Liver (tissue), 9 donors: ENCODE data around the gene TMC1. TPM values are rescaled to one million over a fixed set of nuclear protein-coding genes. Genes with fewer than 3 reads are reported as not detected.

Experiments
- DNase-seq: peaks from one replicate; pipeline ENCODE4 v3.0.0-alpha.2; 2017; ENCODE audit warnings: low spot score
- H3K27ac ChIP-seq, 2 donors: one replicate each; pipeline ENCODE4 v1.7.0; 2013; ENCODE audit warnings: inconsistent platforms in 2 of 2, low read length in 2 of 2, control low read depth in 1 of 2, low read depth in 1 of 2, mild to moderate bottlenecking in 1 of 2
- H3K27me3 ChIP-seq, 4 donors: one replicate each; pipeline versions ENCODE4 v1.6.1 to v1.7.0; 2013; ENCODE audit warnings: low read length in 3 of 4, inconsistent platforms in 1 of 4, mild to moderate bottlenecking in 1 of 4, moderate library complexity in 1 of 4; ENCODE audit not compliant: control insufficient read depth in 4 of 4, insufficient read depth in 4 of 4
- H3K36me3 ChIP-seq, 4 donors: one replicate each; pipeline versions ENCODE4 v1.6.1 to v1.7.0; 2013; ENCODE audit warnings: low read length in 3 of 4, mild to moderate bottlenecking in 3 of 4, low read depth in 1 of 4, moderate library complexity in 1 of 4; ENCODE audit not compliant: control insufficient read depth in 4 of 4, insufficient read depth in 3 of 4
- H3K4me1 ChIP-seq, 4 donors: one replicate each; pipeline versions ENCODE4 v1.6.1 to v1.7.0; 2013; ENCODE audit warnings: low read length in 3 of 4, mild to moderate bottlenecking in 3 of 4, moderate library complexity in 1 of 4; ENCODE audit not compliant: control insufficient read depth in 4 of 4, insufficient read depth in 4 of 4
- H3K4me3 ChIP-seq, 3 donors: one replicate each; pipeline versions ENCODE4 v1.6.1 to v1.7.0; 2013; ENCODE audit warnings: low read length in 3 of 3, control low read depth in 1 of 3, low read depth in 1 of 3, mild to moderate bottlenecking in 1 of 3
- H3K9ac ChIP-seq, 2 donors: one replicate each; pipeline ENCODE4 v1.7.0; 2013; ENCODE audit warnings: low read length in 2 of 2, mild to moderate bottlenecking in 2 of 2, moderate library complexity in 2 of 2, control low read depth in 1 of 2, low read depth in 1 of 2
- H3K9me3 ChIP-seq, 4 donors: one replicate each; pipeline versions ENCODE4 v1.6.1 to v1.7.0; 2013; ENCODE audit warnings: low read length in 3 of 4; ENCODE audit not compliant: control insufficient read depth in 4 of 4
- ATF3 ChIP-seq: IDR thresholded peaks from 2 replicates; pipeline ENCODE4 v1.6.1; 2016; ENCODE audit warnings: antibody characterized with exemption
- CTCF ChIP-seq: fragments of 150-350 bp; IDR thresholded peaks from 2 replicates; pipeline ENCODE4 v1.5.1; 2017; ENCODE audit warnings: improper control_type of control experiment, low read depth, low read length; ENCODE audit not compliant: missing input control
- EGR1 ChIP-seq, 2 donors: IDR thresholded peaks; 2 replicates each; pipeline ENCODE4 v1.6.1; 2016 to 2018; ENCODE audit warnings: antibody characterized with exemption in 2 of 2, low read depth in 2 of 2
- FOXA2 ChIP-seq: IDR thresholded peaks from 2 replicates; pipeline ENCODE4 v1.6.1; 2016; ENCODE audit warnings: antibody characterized with exemption
- GABPA ChIP-seq, 2 donors: IDR thresholded peaks in 1 of 2; conservative IDR thresholded peaks in 1 of 2; 2 replicates each; pipeline ENCODE4 v1.6.1; 2016; ENCODE audit warnings: antibody characterized with exemption in 2 of 2, mild to moderate bottlenecking in 1 of 2, moderate library complexity in 1 of 2
- NR2F2 ChIP-seq: IDR thresholded peaks from 2 replicates; pipeline ENCODE4 v1.6.1; 2016; ENCODE audit warnings: antibody characterized with exemption
- RAD21 ChIP-seq, 2 donors: IDR thresholded peaks; 2 replicates each; pipeline ENCODE4 v1.6.1; 2016; ENCODE audit warnings: antibody characterized with exemption in 2 of 2, mild to moderate bottlenecking in 2 of 2
- REST ChIP-seq: IDR thresholded peaks from 2 replicates; pipeline ENCODE4 v1.6.1; 2016; ENCODE audit warnings: antibody characterized with exemption, mild to moderate bottlenecking
- RXRA ChIP-seq, 2 donors: IDR thresholded peaks; 2 replicates each; pipeline ENCODE4 v1.6.1; 2017 to 2018; ENCODE audit warnings: antibody characterized with exemption in 2 of 2, mild to moderate bottlenecking in 1 of 2
- SP1 ChIP-seq: IDR thresholded peaks from 2 replicates; pipeline ENCODE4 v1.6.1; 2018; ENCODE audit warnings: antibody characterized with exemption, mild to moderate bottlenecking
- TAF1 ChIP-seq: conservative IDR thresholded peaks from 2 replicates; pipeline ENCODE4 v1.6.1; 2016; ENCODE audit warnings: antibody characterized with exemption, mild to moderate bottlenecking
- YY1 ChIP-seq: IDR thresholded peaks from 2 replicates; pipeline ENCODE4 v1.6.1; 2016; ENCODE audit warnings: antibody characterized with exemption, mild to moderate bottlenecking
- whole genome bisulfite sequencing: extraction: QIAGEN DNeasy Blood & Tissue Kit; methylation state at CpG from one replicate; pipeline ENCODE4 v1.1.7; 2013; 5-methylcytosine and 5-hydroxymethylcytosine counted together
- polyA plus RNA-seq, 2 donors: library from polyadenylated mRNA; stranded (reverse) in 1 of 2; unstranded in 1 of 2; fragments of 200-250 nt in 1 of 2; fragments of >200 nt in 1 of 2; fragmentation: Nextera tagmentation in 1 of 2; extraction: Ambion mirVana in 1 of 2; gene quantifications; one replicate each; pipeline versions ENCODE4 v1.2.1 to v1.2.3, GENCODE V29; 2013 to 2015
- total RNA-seq, 2 donors: library from RNA; depleted of rRNA; stranded (reverse); fragments of >200 nt; gene quantifications; one replicate each; pipeline ENCODE4 v1.2.3, GENCODE V29; 2014
- TF ChIP-seq, protein P1 (sequence below): IDR thresholded peaks from 2 replicates; pipeline ENCODE4 v1.6.1; 2016; ENCODE audit warnings: antibody characterized with exemption
- TF ChIP-seq, protein P2 (sequence below): IDR thresholded peaks from 2 replicates; pipeline ENCODE4 v1.6.1; 2016; ENCODE audit warnings: antibody characterized with exemption
- donor health status: healthy.
- donor health status: healthy.
- donor health status: healthy.
- donor health status: healthy.
- donor health status: healthy.

TMC1 gene
- total and polyA plus RNA-seq, 4 donors, result 0.09 TPM; not detected in 3

- DNase-seq, result no peak
- peaks cover 0 to 2% (median 0%) of the 10 kb centered on the region in 4 donors for H3K27me3 ChIP-seq
- H3K27ac ChIP-seq, result no peak overlapping the region
- TF ChIP-seq CTCF, result no peak
- TF ChIP-seq FOXA2, result no peak
- no peak for TF ChIP-seq RAD21 (IDR thresholded peaks at IDR 0.05)
- no peak for TF ChIP-seq TAF1
- no peak for TF ChIP-seq ATF3
- no peak for TF ChIP-seq RXRA (IDR thresholded peaks at IDR 0.05)
- TF ChIP-seq REST, result no peak
- TF ChIP-seq YY1, result no peak
- TF ChIP-seq, protein P1, sequence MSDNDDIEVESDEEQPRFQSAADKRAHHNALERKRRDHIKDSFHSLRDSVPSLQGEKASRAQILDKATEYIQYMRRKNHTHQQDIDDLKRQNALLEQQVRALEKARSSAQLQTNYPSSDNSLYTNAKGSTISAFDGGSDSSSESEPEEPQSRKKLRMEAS, result no peak
- TF ChIP-seq SP1, result no peak
- TF ChIP-seq, protein P2, sequence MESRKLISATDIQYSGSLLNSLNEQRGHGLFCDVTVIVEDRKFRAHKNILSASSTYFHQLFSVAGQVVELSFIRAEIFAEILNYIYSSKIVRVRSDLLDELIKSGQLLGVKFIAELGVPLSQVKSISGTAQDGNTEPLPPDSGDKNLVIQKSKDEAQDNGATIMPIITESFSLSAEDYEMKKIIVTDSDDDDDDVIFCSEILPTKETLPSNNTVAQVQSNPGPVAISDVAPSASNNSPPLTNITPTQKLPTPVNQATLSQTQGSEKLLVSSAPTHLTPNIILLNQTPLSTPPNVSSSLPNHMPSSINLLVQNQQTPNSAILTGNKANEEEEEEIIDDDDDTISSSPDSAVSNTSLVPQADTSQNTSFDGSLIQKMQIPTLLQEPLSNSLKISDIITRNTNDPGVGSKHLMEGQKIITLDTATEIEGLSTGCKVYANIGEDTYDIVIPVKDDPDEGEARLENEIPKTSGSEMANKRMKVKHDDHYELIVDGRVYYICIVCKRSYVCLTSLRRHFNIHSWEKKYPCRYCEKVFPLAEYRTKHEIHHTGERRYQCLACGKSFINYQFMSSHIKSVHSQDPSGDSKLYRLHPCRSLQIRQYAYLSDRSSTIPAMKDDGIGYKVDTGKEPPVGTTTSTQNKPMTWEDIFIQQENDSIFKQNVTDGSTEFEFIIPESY, result no peak
- no peak for TF ChIP-seq EGR1 (IDR thresholded peaks at IDR 0.05; ENCODE audit: low read depth in 2 of 2)
- TF ChIP-seq GABPA (IDR thresholded peaks at IDR 0.05 in 1 of 2, conservative IDR thresholded peaks at IDR 0.05 in 1 of 2), result no peak
- TF ChIP-seq NR2F2, result no peak
- no peaks in the 10 kb centered on the region for H3K36me3 ChIP-seq
- H3K9ac ChIP-seq, result no peak overlapping the region
- WGBS, result 81% methylated on average over 2 of the region's 2 CpGs
- no peaks in the 10 kb centered on the region for H3K4me1 ChIP-seq
- H3K4me3 ChIP-seq, result no peak overlapping the region
- no peaks in the 10 kb centered on the region for H3K9me3 ChIP-seq
Observed at GRCh38 chr9:72650206-72650605, 128.8 kb downstream of the TMC1 start.

DNA sequence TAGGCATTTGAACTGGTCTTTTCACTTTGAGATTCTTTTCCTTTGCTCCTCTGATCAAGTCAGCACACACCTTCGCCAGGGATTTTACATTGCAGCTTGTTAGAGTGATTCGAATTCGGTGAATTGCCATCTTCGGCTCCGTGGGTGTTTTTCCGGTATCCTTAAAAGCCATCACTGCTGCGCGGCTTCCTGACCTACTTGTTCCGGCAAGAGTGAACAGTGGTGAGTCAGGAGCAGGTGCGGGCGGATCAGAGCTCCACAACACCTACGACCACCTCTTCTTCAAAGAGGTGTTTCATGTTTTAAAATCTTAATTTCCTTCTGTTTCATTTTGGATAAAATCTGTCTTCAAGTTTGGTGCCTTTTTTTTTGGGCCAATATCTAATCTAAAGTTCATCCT lies 134.6 kb downstream of the TMC1 start:
- H3K4me1 ChIP-seq, result no peaks in the 10 kb centered on the region
- no peak overlapping the region for H3K4me3 ChIP-seq
- no peaks in the 10 kb centered on the region for H3K36me3 ChIP-seq
- no peak for DNase-seq
- peaks cover 0 to 7% (median 0%) of the 10 kb centered on the region in 4 donors for H3K27me3 ChIP-seq
- no peak overlapping the region for H3K9ac ChIP-seq
- TF ChIP-seq GABPA (IDR thresholded peaks at IDR 0.05 in 1 of 2, conservative IDR thresholded peaks at IDR 0.05 in 1 of 2) (no peak), SP1 (no peak), RXRA (IDR thresholded peaks at IDR 0.05) (no peak), YY1 (no peak), RAD21 (IDR thresholded peaks at IDR 0.05) (no peak), EGR1 (IDR thresholded peaks at IDR 0.05; ENCODE audit: low read depth in 2 of 2) (no peak), CTCF (no peak), REST (no peak)
- H3K9me3 ChIP-seq, result no peaks in the 10 kb centered on the region
- 92% methylated on average over 12 of the region's 12 CpGs for WGBS
- H3K27ac ChIP-seq, result no peak overlapping the region
